Neuronal stem cell (in vitro differentiated cells): ENCODE measurements around the gene ADCY1.
A peak's percentile ranks its signal among the peaks of the same experiment; 100 is the strongest.

Experiments
- DNase-seq: peaks from one replicate; pipeline ENCODE4 v3.0.0-alpha.2; 2013; ENCODE audit warnings: low spot score
- H2AFZ ChIP-seq: one replicate; pipeline ENCODE4 v1.6.1; 2013; ENCODE audit warnings: mild to moderate bottlenecking, low read length, inconsistent platforms
- H2AK5ac ChIP-seq: 2 replicates; pipeline ENCODE4 v1.6.1; 2013; ENCODE audit warnings: low read depth, mild to moderate bottlenecking, inconsistent platforms, low read length, moderate library complexity, mixed read lengths
- H2BK120ac ChIP-seq: 2 replicates; pipeline ENCODE4 v1.6.1; 2013; ENCODE audit warnings: low read depth, mild to moderate bottlenecking, inconsistent platforms, low read length, moderate library complexity, mixed read lengths
- H2BK12ac ChIP-seq: one replicate; pipeline ENCODE4 v1.6.1; 2013; ENCODE audit warnings: low read length, inconsistent platforms
- H2BK15ac ChIP-seq: 2 replicates; pipeline ENCODE4 v1.6.1; 2013; ENCODE audit warnings: mild to moderate bottlenecking, low read length, inconsistent platforms, mixed read lengths
- H2BK5ac ChIP-seq: one replicate; pipeline ENCODE4 v1.6.1; 2013; ENCODE audit warnings: inconsistent platforms, mild to moderate bottlenecking, low read length, moderate library complexity
- H3K14ac ChIP-seq: one replicate; pipeline ENCODE4 v1.6.1; 2013; ENCODE audit warnings: low read length, inconsistent platforms
- H3K18ac ChIP-seq: 2 replicates; pipeline ENCODE4 v1.6.1; 2013; ENCODE audit warnings: low read length, inconsistent platforms
- H3K23ac ChIP-seq: 2 replicates; pipeline ENCODE4 v1.6.1; 2013; ENCODE audit warnings: low read depth, mild to moderate bottlenecking, mixed read lengths, low read length, inconsistent platforms; ENCODE audit not compliant: poor library complexity
- H3K27ac ChIP-seq: replicated peaks from 3 replicates; pipeline ENCODE4 v1.5.1; 2013; ENCODE audit warnings: low read length, inconsistent platforms
- H3K27me3 ChIP-seq, 3 experiments: 2 replicates each; pipeline ENCODE4 v1.6.1; 2013; ENCODE audit warnings: low read length in 3 of 3, mild to moderate bottlenecking in 2 of 3, inconsistent platforms in 1 of 3, low read depth in 1 of 3, mixed read lengths in 1 of 3, moderate library complexity in 1 of 3; ENCODE audit not compliant: control insufficient read depth in 3 of 3, insufficient read depth in 3 of 3
- H3K36me3 ChIP-seq, 2 donors: replicated peaks in 1 of 2; 2 replicates each; pipeline ENCODE4 v1.6.1; 2013; ENCODE audit warnings: low read length in 2 of 2; ENCODE audit not compliant: control insufficient read depth in 2 of 2, insufficient read depth in 2 of 2
- H3K4ac ChIP-seq: 2 replicates; pipeline ENCODE4 v1.6.1; 2013; ENCODE audit warnings: inconsistent platforms, mild to moderate bottlenecking, low read length, moderate library complexity
- H3K4me1 ChIP-seq, 2 donors: 1 replicate in 1 of 2; 2 replicates in 1 of 2; pipeline ENCODE4 v1.6.1; 2013; ENCODE audit warnings: low read length in 2 of 2, low read depth in 1 of 2; ENCODE audit not compliant: control insufficient read depth in 2 of 2, insufficient read depth in 1 of 2
- H3K4me2 ChIP-seq: one replicate; pipeline ENCODE4 v1.6.1; 2013; ENCODE audit warnings: mild to moderate bottlenecking, low read length, inconsistent platforms; ENCODE audit not compliant: insufficient read depth, poor library complexity, severe bottlenecking
- H3K4me3 ChIP-seq, 2 donors: 2 replicates each; pipeline ENCODE4 v1.5.1; 2013; ENCODE audit warnings: low read length in 2 of 2, mild to moderate bottlenecking in 2 of 2, inconsistent platforms in 1 of 2, moderate library complexity in 1 of 2
- H3K79me1 ChIP-seq: one replicate; pipeline ENCODE4 v1.6.1; 2013; ENCODE audit warnings: low read depth, mild to moderate bottlenecking, inconsistent platforms, low read length, moderate library complexity
- H3K9ac ChIP-seq: one replicate; pipeline ENCODE4 v1.6.1; 2013; ENCODE audit warnings: mild to moderate bottlenecking, low read depth, low read length, inconsistent platforms; ENCODE audit not compliant: poor library complexity
- H3K9me3 ChIP-seq, 2 donors: replicated peaks in 1 of 2; 2 replicates each; pipeline versions ENCODE3 to v1.6.1; 2013; ENCODE audit warnings: low read length in 2 of 2, mild to moderate bottlenecking in 2 of 2, inconsistent platforms in 1 of 2, low read depth in 1 of 2, mixed read lengths in 1 of 2, moderate library complexity in 1 of 2; ENCODE audit not compliant: control insufficient read depth in 2 of 2, insufficient read depth in 1 of 2
- H4K8ac ChIP-seq: one replicate; pipeline ENCODE4 v1.6.1; 2013; ENCODE audit warnings: low read depth, mild to moderate bottlenecking, inconsistent platforms, low read length, moderate library complexity
- H4K91ac ChIP-seq: one replicate; pipeline ENCODE4 v1.6.1; 2013; ENCODE audit warnings: low read length, low read depth, mild to moderate bottlenecking, inconsistent platforms; ENCODE audit not compliant: poor library complexity
- WGBS, 2 donors: extraction: QIAGEN DNeasy Blood & Tissue Kit; methylation state at CpG; one replicate each; pipeline ENCODE4 v1.1.7; 2013; ENCODE audit warnings: missing lambda C conversion rate in 2 of 2, mixed read lengths in 1 of 2; ENCODE audit not compliant: insufficient read length in 2 of 2, insufficient replicate concordance in 1 of 2; ENCODE audit errors: extremely low coverage in 2 of 2; 5-methylcytosine and 5-hydroxymethylcytosine counted together

Gene ADCY1

DNA sequence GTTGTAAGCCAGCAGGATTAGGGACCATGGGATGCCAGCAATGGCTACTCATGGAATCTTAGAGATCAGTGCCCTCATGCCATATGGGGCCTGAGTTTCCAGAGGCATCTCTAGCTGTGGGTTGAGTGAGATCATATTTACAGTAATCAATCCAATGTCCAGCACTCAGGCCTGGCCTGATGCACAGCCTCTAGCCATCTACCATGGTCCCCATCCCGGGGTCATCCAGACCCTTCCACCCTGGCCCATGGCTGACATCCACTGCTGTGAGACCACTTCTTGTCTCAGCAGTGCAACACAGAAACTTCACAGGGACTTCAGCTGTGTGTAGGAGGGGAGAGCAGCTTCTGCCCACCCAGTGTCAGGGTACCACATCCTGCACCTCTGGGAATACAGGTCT is 6.5 kb upstream of the ADCY1 start:
- Histone ChIP-seq H3K4me3 (no peak overlapping the region), H2BK12ac (no peak overlapping the region), H3K4me2 (no peak overlapping the region), H2AK5ac (no peak overlapping the region), H3K27me3 (peaks cover 0 to 91% (median 3%) of the 10 kb centered on the region in 3 experiments), H4K91ac (no peak overlapping the region), H3K4me1 (peaks cover 0 to 6% of the 10 kb centered on the region in 2 donors), H2BK5ac (no peak overlapping the region), H3K9ac (no peak overlapping the region), H3K79me1 (no peaks in the 10 kb centered on the region), H2AFZ (no peak overlapping the region), H3K36me3 (no peaks in the 10 kb centered on the region), H2BK15ac (no peak overlapping the region), H2BK120ac (no peak overlapping the region), H3K4ac (no peak overlapping the region), H3K27ac (no peak overlapping the region), H3K18ac (no peak overlapping the region), H4K8ac (no peak overlapping the region), H3K14ac (no peak overlapping the region), H3K9me3 (no peaks in the 10 kb centered on the region), H3K23ac (no peak overlapping the region)
- no CpG with 5 or more reads among the region's 1 CpG for WGBS, 2 donors
- no peak for DNase-seq

DNA sequence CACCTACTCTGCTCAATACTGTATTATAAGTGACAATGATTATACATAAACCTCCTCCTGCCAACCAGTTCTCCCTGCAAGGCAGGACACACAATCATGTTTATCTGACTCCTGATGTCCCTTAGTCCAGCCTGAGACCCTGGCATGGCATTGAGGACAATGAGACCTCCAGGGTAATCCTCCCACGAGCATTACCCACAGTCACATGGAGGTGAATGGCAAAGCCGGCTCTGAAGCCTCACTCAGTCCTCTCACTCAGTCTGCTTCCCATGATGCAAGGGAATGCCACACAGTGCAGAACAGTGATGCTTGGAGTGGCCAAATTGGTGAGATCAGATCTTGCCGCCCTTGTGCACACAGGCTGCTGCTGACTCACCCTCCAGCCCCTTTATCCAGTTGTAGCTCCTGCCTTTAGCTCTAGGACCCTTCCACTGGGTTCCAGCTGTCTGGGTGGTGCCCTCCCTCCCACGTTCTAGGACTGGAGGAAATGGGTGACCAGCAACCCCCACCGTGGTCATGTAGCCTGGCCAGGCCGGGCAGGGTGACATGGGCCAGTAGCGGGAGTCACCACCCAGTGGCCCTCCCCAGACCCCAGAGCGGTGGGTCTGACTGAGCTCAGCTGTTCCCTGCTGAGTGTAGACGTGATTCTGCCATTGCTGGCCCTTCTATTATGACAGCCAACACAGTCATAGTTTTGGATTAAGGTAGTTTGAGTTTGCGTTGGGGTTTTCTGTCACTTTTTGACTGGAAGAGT is 5.5 kb upstream of the ADCY1 start:
- Histone ChIP-seq H3K36me3 (no peaks in the 10 kb centered on the region), H3K4me1 (peaks cover 0 to 6% of the 10 kb centered on the region in 2 donors), H3K79me1 (no peaks in the 10 kb centered on the region), H3K4ac (no peak overlapping the region), H2AFZ (no peak overlapping the region), H2BK15ac (no peak overlapping the region), H3K9me3 (no peaks in the 10 kb centered on the region), H3K4me3 (no peak overlapping the region), H3K14ac (peak overlapping the region; percentile 31), H2BK120ac (no peak overlapping the region), H3K9ac (no peak overlapping the region), H2BK12ac (no peak overlapping the region), H3K27ac (no peak overlapping the region), H3K27me3 (peaks cover 0 to 91% (median 9%) of the 10 kb centered on the region in 3 experiments), H4K91ac (no peak overlapping the region), H2AK5ac (no peak overlapping the region), H3K4me2 (no peak overlapping the region), H3K23ac (no peak overlapping the region), H3K18ac (no peak overlapping the region), H4K8ac (no peak overlapping the region), H2BK5ac (no peak overlapping the region)
- no CpG with 5 or more reads among the region's 10 CpGs for WGBS, 2 donors
- no peak for DNase-seq

DNA sequence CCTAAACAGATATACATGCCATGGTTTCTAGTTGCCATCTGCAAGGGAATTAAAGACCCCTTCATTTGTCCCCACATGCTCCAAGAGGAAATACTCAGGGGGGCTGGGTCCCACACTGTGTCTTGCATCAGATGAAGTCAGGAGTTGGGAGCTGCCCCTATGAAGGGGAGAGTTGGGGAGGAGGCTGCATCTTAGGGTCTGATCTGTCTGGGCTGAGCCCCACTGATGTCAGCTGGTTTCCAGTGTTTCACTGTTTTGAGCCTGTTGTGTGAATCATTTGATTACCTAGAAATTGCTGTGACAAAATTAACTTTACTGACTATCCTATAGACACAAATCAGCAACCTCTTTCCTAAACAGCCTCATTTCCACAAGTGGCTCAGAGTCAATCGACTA is 4.9 kb upstream of the ADCY1 start:
- Histone ChIP-seq H2AFZ (no peak overlapping the region), H3K23ac (no peak overlapping the region), H2BK120ac (no peak overlapping the region), H2BK15ac (no peak overlapping the region), H3K18ac (no peak overlapping the region), H2BK5ac (no peak overlapping the region), H3K14ac (no peak overlapping the region), H4K91ac (no peak overlapping the region), H3K4me1 (peaks cover 0 to 3% of the 10 kb centered on the region in 2 donors), H2AK5ac (no peak overlapping the region), H3K27ac (no peak overlapping the region), H3K9me3 (no peaks in the 10 kb centered on the region), H3K79me1 (no peaks in the 10 kb centered on the region), H3K36me3 (no peaks in the 10 kb centered on the region), H3K27me3 (peaks cover 0 to 89% (median 13%) of the 10 kb centered on the region in 3 experiments), H3K4ac (no peak overlapping the region), H3K4me2 (no peak overlapping the region), H4K8ac (no peak overlapping the region), H3K4me3 (no peak overlapping the region), H2BK12ac (no peak overlapping the region), H3K9ac (no peak overlapping the region)
- WGBS, 2 donors, result no CpG with 5 or more reads among the region's 1 CpG
- no peak for DNase-seq

DNA sequence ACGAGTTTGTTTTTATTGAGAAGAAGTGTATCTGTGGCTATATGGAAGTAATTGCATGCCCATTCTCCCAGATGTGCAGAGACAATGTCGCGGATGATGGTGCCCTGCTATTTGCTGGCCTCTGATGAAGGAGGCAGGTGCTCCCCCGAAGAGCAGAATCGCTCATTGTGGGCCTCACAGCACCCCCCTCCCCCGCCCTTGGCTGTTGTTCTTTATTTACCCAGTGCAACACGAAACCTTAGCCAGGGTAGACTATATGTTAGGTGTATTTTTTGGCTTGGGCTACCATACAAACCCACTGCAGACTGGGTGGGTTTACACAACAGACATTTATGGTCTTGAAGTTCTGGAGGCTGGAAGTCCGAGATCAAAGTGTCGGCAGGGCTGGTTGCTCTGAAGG is 3.4 kb upstream of the ADCY1 start:
- Histone ChIP-seq H3K14ac (no peak overlapping the region), H2AK5ac (no peak overlapping the region), H3K27ac (no peak overlapping the region), H3K4me3 (no peak overlapping the region), H3K79me1 (no peaks in the 10 kb centered on the region), H3K4ac (no peak overlapping the region), H3K27me3 (peaks cover 7 to 85% (median 25%) of the 10 kb centered on the region in 3 experiments), H2BK12ac (no peak overlapping the region), H2BK15ac (no peak overlapping the region), H3K23ac (no peak overlapping the region), H3K9me3 (no peaks in the 10 kb centered on the region), H3K9ac (no peak overlapping the region), H2AFZ (no peak overlapping the region), H4K91ac (no peak overlapping the region), H3K4me2 (no peak overlapping the region), H3K18ac (no peak overlapping the region), H3K36me3 (no peaks in the 10 kb centered on the region), H4K8ac (no peak overlapping the region), H3K4me1 (peaks cover 3 to 6% of the 10 kb centered on the region in 2 donors), H2BK120ac (no peak overlapping the region), H2BK5ac (no peak overlapping the region)
- no CpG with 5 or more reads among the region's 9 CpGs for WGBS, 2 donors
- no peak for DNase-seq
